CD4-positive, CD25-positive, alpha-beta regulatory T cell (primary cell): ENCODE measurements around the gene CMTM8. TPM values are rescaled to one million over a fixed set of nuclear protein-coding genes. Genes with fewer than 3 reads are reported as not detected.

ENCODE experiments used
- ATAC-seq, 2 donors: fragments of 150-1000 bp; cut with Tn5 transposase; one replicate each; pipeline ENCODE4 v1.10.0; 2021; ENCODE audit warnings: low read depth in 2 of 2, moderate number of reproducible peaks in 2 of 2, moderate library complexity in 1 of 2
- DNase-seq, 3 donors: peaks; one replicate each; pipeline versions ENCODE4 v3.0.0 to v3.0.0-alpha.2; 2012 to 2022; ENCODE audit warnings: mixed read lengths in 1 of 3
- H3K27ac ChIP-seq: one replicate; pipeline ENCODE4 v1.7.0; 2013; ENCODE audit warnings: mild to moderate bottlenecking, low read length; ENCODE audit not compliant: insufficient read depth, poor library complexity, severe bottlenecking
- H3K27me3 ChIP-seq: one replicate; pipeline ENCODE4 v1.7.0; 2013; ENCODE audit warnings: low read length; ENCODE audit not compliant: control insufficient read depth, insufficient read depth
- H3K36me3 ChIP-seq: one replicate; pipeline ENCODE4 v1.7.0; 2013; ENCODE audit warnings: mild to moderate bottlenecking, low read length, moderate library complexity; ENCODE audit not compliant: control insufficient read depth, insufficient read depth
- H3K4me1 ChIP-seq: 2 replicates; pipeline ENCODE4 v1.7.0; 2013; ENCODE audit warnings: mild to moderate bottlenecking, low read length; ENCODE audit not compliant: insufficient read depth, control insufficient read depth, poor library complexity, severe bottlenecking
- H3K4me3 ChIP-seq: one replicate; pipeline ENCODE4 v1.7.0; 2013; ENCODE audit warnings: low read depth, mild to moderate bottlenecking, low read length, moderate library complexity
- H3K9me3 ChIP-seq, 2 experiments: 1 replicate in 1 of 2; 2 replicates in 1 of 2; pipeline ENCODE4 v1.7.0; 2013; ENCODE audit warnings: low read length in 2 of 2, mild to moderate bottlenecking in 1 of 2, moderate library complexity in 1 of 2; ENCODE audit not compliant: control insufficient read depth in 2 of 2
- H3K27ac Mint-ChIP-seq, 3 donors: one replicate each; pipeline ENCODE4 v1.8.0; 2020 to 2022; ENCODE audit warnings: mild to moderate bottlenecking in 3 of 3, mixed read lengths in 3 of 3, moderate library complexity in 2 of 3
- H3K27me3 Mint-ChIP-seq: one replicate; pipeline ENCODE4 v1.8.0; 2022; ENCODE audit warnings: mild to moderate bottlenecking, mixed read lengths
- H3K36me3 Mint-ChIP-seq: one replicate; pipeline ENCODE4 v1.8.0; 2020; ENCODE audit warnings: mixed read lengths
- H3K4me1 Mint-ChIP-seq, 4 donors: one replicate each; pipeline ENCODE4 v1.8.0; 2020 to 2022; ENCODE audit warnings: mixed read lengths in 4 of 4, mild to moderate bottlenecking in 1 of 4
- H3K4me3 Mint-ChIP-seq, 4 donors: one replicate each; pipeline ENCODE4 v1.8.0; 2020 to 2022; ENCODE audit warnings: mild to moderate bottlenecking in 4 of 4, mixed read lengths in 4 of 4, moderate library complexity in 3 of 4
- H3K9me3 Mint-ChIP-seq, 7 donors: one replicate each; pipeline ENCODE4 v1.8.0; 2020 to 2022; ENCODE audit warnings: mixed read lengths in 7 of 7, mild to moderate bottlenecking in 3 of 7, moderate library complexity in 2 of 7
- polyA plus RNA-seq, 4 donors: library from polyadenylated mRNA; unstranded; fragments of 300-500 nt; fragmentation: Illumina TruSeq; gene quantifications; one replicate each; pipeline ENCODE4 v1.2.3, GENCODE V29; 2021
- total RNA-seq: library from RNA; stranded (reverse); gene quantifications from one replicate; pipeline ENCODE4 v1.2.3, GENCODE V29; 2022

CMTM8 gene
- total and polyA plus RNA-seq, 5 donors from 2014 or later: 5.8 to 14.6 (median 13.1) TPM

- peaks cover 28% of the 10 kb centered on the region for H3K4me1 ChIP-seq
- peaks cover 8% of the 10 kb centered on the region for H3K27me3 Mint-ChIP-seq
- no peaks in the 10 kb centered on the region for H3K36me3 Mint-ChIP-seq
- H3K36me3 ChIP-seq: no peaks in the 10 kb centered on the region
- peaks cover 0 to 2% (median 0%) of the 10 kb centered on the region in 7 donors for H3K9me3 Mint-ChIP-seq
- H3K27ac Mint-ChIP-seq: peak overlapping the region in 2 of 3 donors; percentile 57 to 90
- peak overlapping the region in 1 of 4 donors; percentile 8 for H3K4me3 Mint-ChIP-seq
- DNase-seq: peak in 1 of 3 donors; percentile 12
- H3K27me3 ChIP-seq: no peaks in the 10 kb centered on the region
- H3K4me1 Mint-ChIP-seq: peaks cover 8 to 29% (median 25%) of the 10 kb centered on the region in 4 donors
- peak overlapping the region; percentile 70 for H3K27ac ChIP-seq
- ATAC-seq: no peak
- H3K9me3 ChIP-seq: no peaks in the 10 kb centered on the region
- no peak overlapping the region for H3K4me3 ChIP-seq
Observed at GRCh38 chr3:32285891-32286290, 47.4 kb downstream of the CMTM8 start.

- Mint-ChIP-seq H3K36me3 (peaks cover 4% of the 10 kb centered on the region), H3K4me1 (peaks cover 8 to 29% (median 21%) of the 10 kb centered on the region in 4 donors), H3K27ac (peak overlapping the region; percentile 85 to 93 (median 92)), H3K27me3 (no peaks in the 10 kb centered on the region), H3K9me3 (no peaks in the 10 kb centered on the region), H3K4me3 (peak overlapping the region; percentile 2 to 52 (median 46))
- Histone ChIP-seq H3K4me3 (peak overlapping the region; percentile 52), H3K27me3 (no peaks in the 10 kb centered on the region), H3K36me3 (no peaks in the 10 kb centered on the region), H3K9me3 (no peaks in the 10 kb centered on the region), H3K27ac (peak overlapping the region; percentile 49), H3K4me1 (peaks cover 28% of the 10 kb centered on the region)
- DNase-seq: peak in 2 of 3 donors; percentile 55 to 78
- peak; percentile 83 to 90 for ATAC-seq
Observed at GRCh38 chr3:32288819-32289218, 50.3 kb downstream of the CMTM8 start.

- H3K27ac ChIP-seq: no peak overlapping the region
- Mint-ChIP-seq H3K27ac (no peak overlapping the region), H3K9me3 (no peaks in the 10 kb centered on the region), H3K4me1 (peaks cover 8 to 23% (median 22%) of the 10 kb centered on the region in 4 donors), H3K36me3 (peaks cover 4% of the 10 kb centered on the region), H3K4me3 (no peak overlapping the region), H3K27me3 (no peaks in the 10 kb centered on the region)
- no peaks in the 10 kb centered on the region for H3K27me3 ChIP-seq
- H3K9me3 ChIP-seq: no peaks in the 10 kb centered on the region
- H3K4me1 ChIP-seq: peaks cover 21% of the 10 kb centered on the region
- H3K36me3 ChIP-seq: no peaks in the 10 kb centered on the region
- DNase-seq (no peak), ATAC-seq (no peak)
- H3K4me3 ChIP-seq: no peak overlapping the region
Observed at GRCh38 chr3:32290619-32291018, 52.1 kb downstream of the CMTM8 start.

DNA sequence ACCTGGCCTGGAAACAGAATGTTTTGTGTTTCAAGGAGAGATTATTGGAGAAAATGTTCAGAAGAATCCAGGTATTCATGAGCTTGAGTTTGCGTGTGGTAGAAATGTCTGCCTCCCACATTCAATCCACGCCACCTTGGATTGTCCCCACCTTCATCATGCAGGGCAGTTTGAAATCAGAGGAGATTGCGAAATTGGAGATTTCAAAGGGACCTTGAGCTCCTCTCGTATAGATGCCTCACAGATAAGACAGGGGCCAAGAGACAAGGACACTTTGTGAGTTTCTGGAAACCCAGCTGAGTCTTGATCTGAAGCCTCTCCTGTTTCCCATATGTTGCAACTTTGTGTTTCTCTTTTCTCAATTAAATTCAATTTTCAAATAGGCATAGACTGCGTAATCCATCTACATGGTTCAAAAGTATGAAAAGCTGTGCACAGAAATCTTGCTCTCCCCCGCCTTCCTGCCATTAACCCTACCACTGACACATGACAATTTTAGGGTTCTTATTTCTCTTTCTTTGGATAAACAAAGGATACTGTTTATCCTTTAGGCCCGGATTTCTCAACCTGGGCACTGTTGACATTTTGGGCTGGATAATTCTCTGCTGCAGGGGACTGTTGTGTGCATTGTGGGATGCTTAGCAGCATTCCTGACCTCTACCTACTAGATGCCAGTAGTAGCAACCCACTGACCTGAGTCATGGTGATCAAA is 53.8 kb downstream of the CMTM8 start:
- no peaks in the 10 kb centered on the region for H3K9me3 Mint-ChIP-seq
- H3K27me3 ChIP-seq: no peaks in the 10 kb centered on the region
- H3K4me3 Mint-ChIP-seq: no peak overlapping the region
- no peaks in the 10 kb centered on the region for H3K27me3 Mint-ChIP-seq
- no peaks in the 10 kb centered on the region for H3K36me3 ChIP-seq
- H3K4me1 Mint-ChIP-seq: peaks cover 8 to 27% (median 22%) of the 10 kb centered on the region in 4 donors
- no peak overlapping the region for H3K4me3 ChIP-seq
- H3K27ac Mint-ChIP-seq: peak overlapping the region in 1 of 3 donors; percentile 8
- peaks cover 4% of the 10 kb centered on the region for H3K36me3 Mint-ChIP-seq
- ATAC-seq (no peak), DNase-seq (no peak)
- H3K4me1 ChIP-seq: peaks cover 21% of the 10 kb centered on the region
- no peak overlapping the region for H3K27ac ChIP-seq
- H3K9me3 ChIP-seq: no peaks in the 10 kb centered on the region

GRCh38 chr3:32293903-32294302 is 55.4 kb downstream of the CMTM8 start:
- peaks cover 4% of the 10 kb centered on the region for H3K36me3 Mint-ChIP-seq
- H3K4me1 Mint-ChIP-seq: peaks cover 4 to 30% (median 24%) of the 10 kb centered on the region in 4 donors
- Histone ChIP-seq H3K27ac (no peak overlapping the region), H3K9me3 (no peaks in the 10 kb centered on the region), H3K36me3 (no peaks in the 10 kb centered on the region), H3K4me1 (peaks cover 16% of the 10 kb centered on the region), H3K27me3 (no peaks in the 10 kb centered on the region), H3K4me3 (no peak overlapping the region)
- no peak overlapping the region for H3K4me3 Mint-ChIP-seq
- H3K27me3 Mint-ChIP-seq: no peaks in the 10 kb centered on the region
- DNase-seq (no peak), ATAC-seq (no peak)
- H3K27ac Mint-ChIP-seq: peak overlapping the region in 1 of 3 donors; percentile 52
- no peaks in the 10 kb centered on the region for H3K9me3 Mint-ChIP-seq

DNA sequence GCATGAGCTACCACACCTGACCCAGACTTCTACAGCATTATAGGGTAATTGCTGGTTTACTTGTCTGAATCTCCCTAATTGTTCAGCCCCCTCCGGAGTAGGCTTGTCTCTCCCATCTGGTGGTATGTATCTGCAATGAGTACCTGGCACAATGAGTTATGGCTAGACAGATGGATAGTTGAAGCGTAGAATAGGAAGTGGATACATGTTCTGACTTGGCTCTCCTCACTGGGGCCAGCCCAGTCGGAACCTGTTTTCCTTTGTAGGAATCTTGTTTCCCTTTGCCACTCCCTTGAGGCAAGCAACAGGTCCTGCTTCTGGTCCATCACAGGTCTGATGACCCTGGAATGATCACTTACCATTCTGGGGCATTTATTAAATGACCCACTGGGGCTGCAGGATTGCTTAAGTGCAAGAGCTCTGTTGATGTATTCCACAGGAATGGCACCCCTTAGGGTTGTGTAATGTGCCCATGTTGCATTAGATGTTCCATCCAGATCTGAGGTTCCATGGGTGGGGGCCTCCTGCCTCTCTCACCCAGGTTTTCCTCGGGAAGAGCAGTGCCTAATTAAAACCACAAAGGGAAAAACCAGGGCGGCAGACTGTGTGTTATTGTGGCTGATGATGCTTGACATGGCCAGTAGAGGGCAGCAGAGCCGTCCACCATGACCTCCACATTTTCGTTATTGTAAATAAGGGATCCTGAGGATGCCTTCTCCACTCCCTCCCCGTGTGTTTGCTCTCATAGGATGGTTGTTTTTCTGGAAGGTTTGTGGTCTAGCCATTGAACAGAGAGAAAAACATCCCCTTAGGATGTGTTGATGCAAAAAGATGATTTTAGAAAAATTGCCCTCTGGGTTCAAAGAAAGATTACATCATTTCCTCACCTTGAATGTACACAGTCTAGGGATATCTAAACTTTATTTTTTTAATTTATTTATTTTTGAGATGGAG is 58.0 kb downstream of the CMTM8 start:
- no peaks in the 10 kb centered on the region for H3K27me3 ChIP-seq
- peak overlapping the region; percentile 72 for H3K4me3 ChIP-seq
- Mint-ChIP-seq H3K36me3 (peaks cover 4% of the 10 kb centered on the region), H3K4me1 (peaks cover 0 to 36% (median 23%) of the 10 kb centered on the region in 4 donors), H3K9me3 (no peaks in the 10 kb centered on the region), H3K27ac (peak overlapping the region; percentile 87 to 96 (median 93)), H3K4me3 (peak overlapping the region in 2 of 4 donors; percentile 66 to 73), H3K27me3 (no peaks in the 10 kb centered on the region)
- no peaks in the 10 kb centered on the region for H3K36me3 ChIP-seq
- peak; percentile 68 to 73 for ATAC-seq
- H3K4me1 ChIP-seq: peaks cover 17% of the 10 kb centered on the region
- H3K27ac ChIP-seq: peak overlapping the region; percentile 24
- DNase-seq: peak; percentile 46 to 75 (median 65)
- H3K9me3 ChIP-seq: no peaks in the 10 kb centered on the region

DNA sequence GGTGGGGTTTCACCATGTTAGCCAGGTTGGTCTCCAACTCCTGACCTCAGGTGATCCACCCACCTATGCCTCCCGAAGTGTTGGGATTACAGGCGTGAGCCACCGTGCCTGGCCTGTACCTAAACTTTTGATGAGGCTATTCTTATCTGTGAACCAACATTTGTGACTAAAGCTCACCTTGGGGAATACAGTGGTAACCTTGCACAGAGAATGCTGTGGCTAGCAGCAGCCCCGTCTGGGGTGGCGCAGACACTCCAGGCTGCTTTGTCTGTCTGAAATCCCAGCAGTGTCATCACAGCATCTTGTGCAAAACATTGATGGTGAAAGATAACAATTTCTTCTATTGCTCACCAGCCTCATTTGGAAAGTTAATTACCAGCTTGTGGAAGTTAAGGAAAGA is 58.9 kb downstream of the CMTM8 start:
- Mint-ChIP-seq H3K4me1 (peaks cover 0 to 43% (median 28%) of the 10 kb centered on the region in 4 donors), H3K36me3 (no peaks in the 10 kb centered on the region), H3K9me3 (no peaks in the 10 kb centered on the region), H3K27me3 (no peaks in the 10 kb centered on the region), H3K27ac (peak overlapping the region; percentile 80 to 92 (median 87)), H3K4me3 (peak overlapping the region in 2 of 4 donors; percentile 15 to 44)
- Histone ChIP-seq H3K27me3 (no peaks in the 10 kb centered on the region), H3K27ac (peak overlapping the region; percentile 24), H3K4me3 (no peak overlapping the region), H3K36me3 (no peaks in the 10 kb centered on the region), H3K9me3 (no peaks in the 10 kb centered on the region), H3K4me1 (peaks cover 25% of the 10 kb centered on the region)
- DNase-seq: peak in 2 of 3 donors; percentile 6 to 21
- peak; percentile 35 to 37 for ATAC-seq
